HG03139 (cell line): ENCODE data around the gene FOXE3.

Source experiments
- ATAC-seq: cut with Tn5 transposase; IDR thresholded peaks from one replicate; pipeline ENCODE4 v1.9.1; 2021; ENCODE audit not compliant: unreplicated experiment

The FOXE3 gene

GRCh38 chr1:47403321-47403910 is 12.7 kb upstream of the FOXE3 start:
- ATAC-seq, result no peak

GRCh38 chr1:47405697-47406096 is 10.4 kb upstream of the FOXE3 start:
- ATAC-seq, result no peak

- ATAC-seq, result no peak
Observed at GRCh38 chr1:47406966-47407365, 9.1 kb upstream of the FOXE3 start.

GRCh38 chr1:47407481-47407880 is 8.6 kb upstream of the FOXE3 start:
- ATAC-seq, result no peak

GRCh38 chr1:47409311-47410067 is 6.6 kb upstream of the FOXE3 start:
- ATAC-seq, result no peak

GRCh38 chr1:47410068-47410455 is 6.0 kb upstream of the FOXE3 start:
- no peak for ATAC-seq

- no peak for ATAC-seq
Observed at GRCh38 chr1:47411436-47411835, 4.6 kb upstream of the FOXE3 start.

GRCh38 chr1:47412437-47412836 is 3.6 kb upstream of the FOXE3 start:
- ATAC-seq, result no peak

GRCh38 chr1:47416319-47417169 is 459 bp downstream of the FOXE3 start:
- ATAC-seq, result no peak

GRCh38 chr1:47417170-47418044 is 1.3 kb downstream of the FOXE3 start:
- ATAC-seq, result no peak

- no peak for ATAC-seq
Observed at GRCh38 chr1:47418122-47418521, 2.0 kb downstream of the FOXE3 start.

GRCh38 chr1:47418681-47419325 is 2.7 kb downstream of the FOXE3 start:
- ATAC-seq, result no peak

GRCh38 chr1:47420547-47420946 is 4.5 kb downstream of the FOXE3 start:
- no peak for ATAC-seq

- no peak for ATAC-seq
Observed at GRCh38 chr1:47423872-47424271, 7.8 kb downstream of the FOXE3 start.

GRCh38 chr1:47424336-47424982 is 8.4 kb downstream of the FOXE3 start:
- ATAC-seq, result no peak

GRCh38 chr1:47431534-47431933 is 15.4 kb downstream of the FOXE3 start:
- no peak for ATAC-seq

GRCh38 chr1:47432071-47433036 is 16.3 kb downstream of the FOXE3 start:
- ATAC-seq, result no peak

- no peak for ATAC-seq
Observed at GRCh38 chr1:47433037-47433421, 16.9 kb downstream of the FOXE3 start.
